Heart left ventricle (tissue), 13 donors: Measurements from ENCODE around the gene SETD2.

ENCODE experiments used
- CTCF ChIP-seq, 12 donors: fragments of 200-600 bp; sonication (generic) in 4 of 12; IDR thresholded peaks; one replicate each; pipeline versions ENCODE4 v1.5.0 to v1.8.0; 2018 to 2022; ENCODE audit warnings: antibody characterized with exemption in 12 of 12, mild to moderate bottlenecking in 5 of 12
- POLR2A ChIP-seq, 2 donors: fragments of 450-650 bp; IDR thresholded peaks; one replicate each; pipeline ENCODE4 v1.6.1; 2017; ENCODE audit warnings: antibody characterized with exemption in 2 of 2, mild to moderate bottlenecking in 2 of 2, moderate library complexity in 2 of 2
- donor health status: ischemic (EF 13 %, LVEDD 7.1; RV severe dilation, severe dysfunction).
- donor health status: DM: no; HTN: yes; CAD: no.
- donor health status: DM: no; HTN: no; CAD: no.
- donor health status: ischemic (EF 25% LVEDD 6.9; RV normal size, moderate dysfunction).
- donor health status: ischemic (EF 25% LVEDD 5.7; RV mildly dilated, moderate dysfunction).
- donor health status: ischemic (EF 35%, LVEDD 5.7; RV mildly dilated, moderate dysfunction).
- donor health status: nonischemic (EF 11% LVEDD 7.7; RV severe dilation, severe dysfunction).
- donor health status: DM: yes; HTN: yes; CAD: no.
- donor health status: PGD.
- donor health status: ischemic (EF 29% LVEDD 5.4; RV normal size, mild dysfunction).
- donor health status: nonischemic (EF 23%, LVEDD 6.1; RV moderate dilation, normal function).

- no peak for TF ChIP-seq POLR2A (IDR thresholded peaks at IDR 0.05)
- no peak for TF ChIP-seq CTCF (IDR thresholded peaks at IDR 0.05)
Measured at GRCh38 chr3:47015151-47015550, 148.8 kb downstream of the SETD2 start.
